NB4 (cell line): ENCODE data around the gene MYO19.

Experiments
- CTCF ChIP-seq: IDR thresholded peaks from one replicate; pipeline ENCODE4 v1.5.1; 2012; ENCODE audit warnings: low read depth, low read length
- POLR2A ChIP-seq: IDR thresholded peaks from 2 replicates; pipeline ENCODE4 v1.6.1; 2011; ENCODE audit warnings: mild to moderate bottlenecking; ENCODE audit not compliant: insufficient read length; ENCODE audit errors: extremely low read depth
- TF ChIP-seq, protein P1 (sequence below): IDR thresholded peaks from 2 replicates; pipeline ENCODE4 v1.6.1; 2011; ENCODE audit warnings: low read depth, low read length

- no peak for TF ChIP-seq CTCF
- no peak for TF ChIP-seq POLR2A
- TF ChIP-seq, protein P1, sequence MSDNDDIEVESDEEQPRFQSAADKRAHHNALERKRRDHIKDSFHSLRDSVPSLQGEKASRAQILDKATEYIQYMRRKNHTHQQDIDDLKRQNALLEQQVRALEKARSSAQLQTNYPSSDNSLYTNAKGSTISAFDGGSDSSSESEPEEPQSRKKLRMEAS = no peak
These were observed 40.7 kb downstream of the MYO19 start for GRCh38 chr17:36493956-36494355.
